Naive thymus-derived CD4-positive, alpha-beta T cell (primary cell): Measurements from ENCODE around the gene HELQ. TPM values are rescaled to one million over a fixed set of nuclear protein-coding genes. Genes with fewer than 3 reads are reported as not detected.
"Not testable (repeated sequence)": the region's sequence is repeated elsewhere in the genome, so short reads cannot be mapped to it uniquely, and the experiment has no call there.

ENCODE experiments used
- ATAC-seq: fragments of 150-1000 bp; cut with Tn5 transposase; 2 replicates; pipeline ENCODE4 v1.10.0; 2021; ENCODE audit warnings: mild to moderate bottlenecking, moderate library complexity
- CTCF ChIA-PET: fragments of 350-600 bp; sonication (Branson Sonifier 250); formaldehyde crosslinking; loops from one replicate; lab custom pipeline; 2021; ENCODE audit warnings: antibody characterized with exemption; lab: Charles Lee
- POLR2A ChIA-PET: fragments of 350-600 bp; sonication (Branson Sonifier 250); formaldehyde crosslinking; loops from one replicate; lab custom pipeline; 2021; ENCODE audit warnings: antibody characterized with exemption, inconsistent platforms; lab: Charles Lee
- DNase-seq, 9 donors: peaks; one replicate each; pipeline versions ENCODE4 v3.0.0 to v3.0.0-alpha.2; 2020 to 2022; ENCODE audit warnings: mixed read lengths in 1 of 9
- H3K27ac ChIP-seq: one replicate; pipeline ENCODE4 v1.7.0; 2013; ENCODE audit warnings: mild to moderate bottlenecking, low read depth, low read length, moderate library complexity
- H3K27me3 ChIP-seq, 2 donors: one replicate each; pipeline ENCODE4 v1.7.0; 2013; ENCODE audit warnings: low read length in 2 of 2, mild to moderate bottlenecking in 2 of 2, moderate library complexity in 2 of 2; ENCODE audit not compliant: control insufficient read depth in 2 of 2, insufficient read depth in 2 of 2
- H3K36me3 ChIP-seq, 3 experiments: 1 replicate in 2 of 3; 2 replicates in 1 of 3; pipeline ENCODE4 v1.7.0; 2013; ENCODE audit warnings: low read length in 3 of 3, mild to moderate bottlenecking in 3 of 3, moderate library complexity in 1 of 3; ENCODE audit not compliant: insufficient read depth in 3 of 3, control insufficient read depth in 2 of 3
- H3K4me1 ChIP-seq, 2 donors: one replicate each; pipeline ENCODE4 v1.7.0; 2013; ENCODE audit warnings: low read length in 2 of 2, mild to moderate bottlenecking in 2 of 2, moderate library complexity in 1 of 2; ENCODE audit not compliant: control insufficient read depth in 2 of 2, insufficient read depth in 2 of 2
- H3K4me3 ChIP-seq: 2 replicates; pipeline ENCODE4 v1.7.0; 2013; ENCODE audit warnings: mild to moderate bottlenecking, low read length
- H3K9me3 ChIP-seq, 3 experiments: 1 replicate in 2 of 3; 2 replicates in 1 of 3; pipeline ENCODE4 v1.7.0; 2013; ENCODE audit warnings: low read length in 3 of 3; ENCODE audit not compliant: control insufficient read depth in 2 of 3
- H3K27ac Mint-ChIP-seq, 9 donors: one replicate each; pipeline ENCODE4 v1.8.0; 2020 to 2022; ENCODE audit warnings: mixed read lengths in 9 of 9, mild to moderate bottlenecking in 8 of 9, moderate library complexity in 5 of 9, inconsistent platforms in 2 of 9
- H3K27me3 Mint-ChIP-seq, 5 donors: one replicate each; pipeline ENCODE4 v1.8.0; 2021 to 2022; ENCODE audit warnings: mixed read lengths in 5 of 5, mild to moderate bottlenecking in 1 of 5
- H3K36me3 Mint-ChIP-seq, 5 donors: one replicate each; pipeline ENCODE4 v1.8.0; 2020 to 2022; ENCODE audit warnings: mixed read lengths in 5 of 5, mild to moderate bottlenecking in 3 of 5, inconsistent platforms in 1 of 5
- H3K4me1 Mint-ChIP-seq, 7 donors: one replicate each; pipeline ENCODE4 v1.8.0; 2020 to 2022; ENCODE audit warnings: mixed read lengths in 7 of 7, mild to moderate bottlenecking in 3 of 7, inconsistent platforms in 1 of 7
- H3K4me3 Mint-ChIP-seq, 10 donors: one replicate each; pipeline ENCODE4 v1.8.0; 2020 to 2022; ENCODE audit warnings: mild to moderate bottlenecking in 10 of 10, mixed read lengths in 10 of 10, moderate library complexity in 6 of 10, inconsistent platforms in 2 of 10
- H3K9me3 Mint-ChIP-seq, 11 donors: one replicate each; pipeline ENCODE4 v1.8.0; 2020 to 2022; ENCODE audit warnings: mixed read lengths in 11 of 11, mild to moderate bottlenecking in 4 of 11, inconsistent platforms in 1 of 11, moderate library complexity in 1 of 11
- intact Hi-C, 2 donors: fragments of 100-400 bp; cut with micrococcal nuclease; formaldehyde crosslinking; loops; one replicate each; pipeline ENCODE4 v1.15.1; 2023
- polyA plus RNA-seq, 2 donors: library from polyadenylated mRNA; unstranded; fragments of 300-500 nt; fragmentation: Illumina TruSeq; gene quantifications; one replicate each; pipeline ENCODE4 v1.2.3, GENCODE V29; 2021
- total RNA-seq, 6 experiments: library from RNA in 5 of 6; stranded (reverse) in 5 of 6; gene quantifications; 1 replicate in 5 of 6; 2 replicates in 1 of 6; pipeline ENCODE4 v1.2.3 and lab custom pipeline; 2021 to 2026

Gene HELQ
- total RNA-seq = 10 to 100 TPM; 14.1 to 53.9 (median 40.4) TPM
- 10 to 100 TPM; 28.6 to 30.5 TPM for polyA plus RNA-seq
- 57.5 reads per million, percentile 74 among the genes with 10 or more reads in this experiment for total RNA-seq (lab: John Stamatoyannopoulos, UW)

GRCh38 chr4:83455281-83456183 is at the start of gene HELQ, which contains the start of gene MRPS18C:
HELQ (minus strand) TSS chr4:83455823; CDS start chr4:83455693, 130 bp downstream.
MRPS18C (plus strand) TSS chr4:83456058; CDS start chr4:83456078, 20 bp downstream.
- H3K4me3 ChIP-seq = peak within 1 kb of the TSS; percentile 75
- H3K9me3 Mint-ChIP-seq = peaks cover 0 to 5% (median 0%) of the 10 kb centered on the region in 11 donors
- H3K4me1 ChIP-seq = peaks cover 24 to 33% of the 10 kb centered on the region in 2 donors
- CTCF ChIA-PET = interaction anchor here (0.6 to 1.8 kb wide), 2 partner anchors 11 to 593 kb away, joined by 6 to 7 read pairs; no protein-coding TSS in a partner anchor
- peaks cover 21 to 75% (median 58%) of the 10 kb centered on the region in 7 donors for H3K4me1 Mint-ChIP-seq
- ATAC-seq = peak; percentile 94
- H3K27me3 Mint-ChIP-seq = peaks cover 0 to 3% (median 0%) of the 10 kb centered on the region in 5 donors
- H3K27ac ChIP-seq = peak within 1 kb of the TSS; percentile 98
- H3K27ac Mint-ChIP-seq = peak within 1 kb of the TSS; percentile 100
- POLR2A ChIA-PET = interaction anchor here (0.5 to 4.4 kb wide), 25 partner anchors 10 to 1084 kb away, joined by 3 to 46 read pairs (median 4); partner anchors contain the start of genes ABRAXAS1, COPS4, COQ2 and GPAT3
- peaks cover 12 to 47% (median 40%) of the 10 kb centered on the region in 5 donors for H3K36me3 Mint-ChIP-seq
- DNase-seq = peak; percentile 77 to 98 (median 97)
- H3K9me3 ChIP-seq = no peaks in the 10 kb centered on the region
- H3K27me3 ChIP-seq = no peaks in the 10 kb centered on the region
- H3K4me3 Mint-ChIP-seq = peak within 1 kb of the TSS; percentile 98 to 100 (median 99)
- peaks cover 0 to 35% (median 21%) of the 10 kb centered on the region in 3 experiments for H3K36me3 ChIP-seq
- intact Hi-C loops = loop anchor here (1.0 to 10.0 kb wide), 23 partner anchors 30 to 1981 kb away; partner anchors contain the start of genes ABRAXAS1 (in 2 of the 2), COQ2 (in 2 of the 2), HPSE (in 2 of the 2) and PLAC8 (in 2 of the 2)

GRCh38 chr4:83504996-83505395 is 49.4 kb upstream of the HELQ start:
- intact Hi-C loops = loop anchor here (1.0 to 5.0 kb wide), 4 partner anchors 20 to 50 kb away; partner anchors contain the start of genes ABRAXAS1 (in 1 of the 2) and HELQ (in 1 of the 2)
- peaks cover 0 to 5% (median 0%) of the 10 kb centered on the region in 11 donors for H3K9me3 Mint-ChIP-seq
- peak overlapping the region in 6 of 10 donors; percentile 45 to 70 (median 53) for H3K4me3 Mint-ChIP-seq
- peaks cover 0 to 3% (median 2%) of the 10 kb centered on the region in 5 donors for H3K36me3 Mint-ChIP-seq
- no peaks in the 10 kb centered on the region for H3K27me3 Mint-ChIP-seq
- ChIA-PET CTCF (interaction anchor here (1.1 kb wide), 1 partner anchor 140 kb away, joined by 4 read pairs; no protein-coding TSS in a partner anchor), POLR2A (interaction anchor here (1.1 to 2.8 kb wide), 3 partner anchors 13 to 50 kb away, joined by 3 to 18 read pairs (median 9); partner anchors contain the start of genes ABRAXAS1, HELQ and MRPS18C)
- Histone ChIP-seq H3K9me3 (no peaks in the 10 kb centered on the region), H3K27ac (no peak overlapping the region), H3K27me3 (no peaks in the 10 kb centered on the region), H3K36me3 (no peaks in the 10 kb centered on the region), H3K4me1 (peaks cover 3 to 17% of the 10 kb centered on the region in 2 donors), H3K4me3 (no peak overlapping the region)
- DNase-seq = peak in 2 of 9 donors; percentile 11 to 19
- H3K27ac Mint-ChIP-seq = peak overlapping the region in 7 of 9 donors; percentile 81 to 94 (median 91)
- peaks cover 10 to 24% (median 19%) of the 10 kb centered on the region in 7 donors for H3K4me1 Mint-ChIP-seq
- no peak for ATAC-seq

- CTCF ChIA-PET = interaction anchor here (0.6 to 1.1 kb wide), 2 partner anchors 139 to 140 kb away, joined by 3 to 4 read pairs; no protein-coding TSS in a partner anchor
- peaks cover 10 to 24% (median 19%) of the 10 kb centered on the region in 7 donors for H3K4me1 Mint-ChIP-seq
- H3K27ac ChIP-seq = peak overlapping the region; percentile 51
- ATAC-seq (no peak), DNase-seq (peak in 2 of 9 donors; percentile 1 to 14)
- H3K4me3 ChIP-seq = peak overlapping the region; percentile 1
- no peaks in the 10 kb centered on the region for H3K36me3 ChIP-seq
- peaks cover 3 to 17% of the 10 kb centered on the region in 2 donors for H3K4me1 ChIP-seq
- peaks cover 0 to 5% (median 0%) of the 10 kb centered on the region in 11 donors for H3K9me3 Mint-ChIP-seq
- peaks cover 0 to 3% (median 2%) of the 10 kb centered on the region in 5 donors for H3K36me3 Mint-ChIP-seq
- no peaks in the 10 kb centered on the region for H3K27me3 Mint-ChIP-seq
- peak overlapping the region; percentile 22 to 70 (median 51) for H3K4me3 Mint-ChIP-seq
- no peaks in the 10 kb centered on the region for H3K9me3 ChIP-seq
- POLR2A ChIA-PET = interaction anchor here (1.1 to 2.8 kb wide), 4 partner anchors 12 to 49 kb away, joined by 3 to 18 read pairs (median 6); partner anchors contain the start of genes ABRAXAS1, HELQ and MRPS18C
- no peaks in the 10 kb centered on the region for H3K27me3 ChIP-seq
- intact Hi-C loops = loop anchor here in 1 of 2 donors (1.0 to 2.0 kb wide), 3 partner anchors 19 to 49 kb away; partner anchors contain the start of genes ABRAXAS1 and HELQ
- peak overlapping the region in 8 of 9 donors; percentile 26 to 94 (median 89) for H3K27ac Mint-ChIP-seq
Observed at GRCh38 chr4:83504503-83504902, 48.9 kb upstream of the HELQ start.

GRCh38 chr4:83503974-83504373 is 48.4 kb upstream of the HELQ start:
- Mint-ChIP-seq H3K27ac (peak overlapping the region in 8 of 9 donors; percentile 26 to 94 (median 89)), H3K4me1 (peaks cover 10 to 24% (median 18%) of the 10 kb centered on the region in 7 donors), H3K4me3 (peak overlapping the region; percentile 4 to 70 (median 51)), H3K9me3 (peaks cover 0 to 5% (median 0%) of the 10 kb centered on the region in 11 donors), H3K27me3 (no peaks in the 10 kb centered on the region), H3K36me3 (peaks cover 0 to 3% (median 2%) of the 10 kb centered on the region in 5 donors)
- ChIA-PET CTCF (interaction anchor here (0.6 to 1.1 kb wide), 2 partner anchors 140 to 141 kb away, joined by 3 to 4 read pairs; no protein-coding TSS in a partner anchor), POLR2A (interaction anchor here (1.1 to 2.8 kb wide), 3 partner anchors 14 to 49 kb away, joined by 4 to 18 read pairs (median 9); partner anchors contain the start of genes ABRAXAS1, HELQ and MRPS18C)
- peak; percentile 62 for ATAC-seq
- Histone ChIP-seq H3K27me3 (no peaks in the 10 kb centered on the region), H3K4me1 (peaks cover 3 to 17% of the 10 kb centered on the region in 2 donors), H3K27ac (peak overlapping the region; percentile 51), H3K36me3 (no peaks in the 10 kb centered on the region), H3K4me3 (peak overlapping the region; percentile 1), H3K9me3 (no peaks in the 10 kb centered on the region)
- peak in 6 of 9 donors; percentile 15 to 62 (median 47) for DNase-seq
- intact Hi-C loops = loop anchor here in 1 of 2 donors (1.0 to 2.0 kb wide), 3 partner anchors 19 to 49 kb away; partner anchors contain the start of genes ABRAXAS1 and HELQ

GRCh38 chr4:83501671-83502070 is 46.0 kb upstream of the HELQ start:
- H3K27ac Mint-ChIP-seq, DNase-seq, H3K27ac ChIP-seq, CTCF ChIA-PET, intact Hi-C loops, H3K4me3 Mint-ChIP-seq, H3K36me3 ChIP-seq, H3K27me3 ChIP-seq, H3K27me3 Mint-ChIP-seq, POLR2A ChIA-PET, H3K9me3 ChIP-seq, H3K9me3 Mint-ChIP-seq, ATAC-seq, H3K36me3 Mint-ChIP-seq, H3K4me3 ChIP-seq: not testable (repeated sequence)
- peaks cover 3 to 17% of the 10 kb centered on the region in 2 donors for H3K4me1 ChIP-seq
- H3K4me1 Mint-ChIP-seq = peaks cover 9 to 24% (median 19%) of the 10 kb centered on the region in 7 donors
